IMR-90 (cell line): ENCODE results near the gene KRT77.

Experiments used
- CEBPB ChIP-seq: IDR thresholded peaks from 2 replicates; pipeline ENCODE4 v1.6.1; 2012; ENCODE audit warnings: low read depth, low read length, improper control_type of control experiment
- CHD1 ChIP-seq: IDR thresholded peaks from 2 replicates; pipeline ENCODE4 v1.6.1; 2012; ENCODE audit warnings: low read depth, low read length, improper control_type of control experiment
- ELK1 ChIP-seq: fragments of 150-350 bp; IDR thresholded peaks from 2 replicates; pipeline ENCODE4 v1.6.1; 2016; ENCODE audit warnings: low read depth, mild to moderate bottlenecking, low read length, moderate library complexity, borderline replicate concordance
- FOS ChIP-seq: fragments of 150-350 bp; IDR thresholded peaks from 2 replicates; pipeline ENCODE4 v1.6.1; 2016; ENCODE audit warnings: low read depth, low read length
- MAZ ChIP-seq: IDR thresholded peaks from 2 replicates; pipeline ENCODE4 v1.6.1; 2012; ENCODE audit warnings: low read depth, mild to moderate bottlenecking, low read length, improper control_type of control experiment, moderate library complexity, borderline replicate concordance
- MXI1 ChIP-seq: IDR thresholded peaks from 2 replicates; pipeline ENCODE4 v1.6.1; 2012; ENCODE audit warnings: low read depth, mild to moderate bottlenecking, low read length, moderate library complexity, borderline replicate concordance
- NFE2L2 ChIP-seq: fragments of 150-350 bp; IDR thresholded peaks from 2 replicates; pipeline ENCODE4 v1.6.1; 2016; ENCODE audit warnings: low read depth, mild to moderate bottlenecking, low read length
- POLR2A ChIP-seq: IDR thresholded peaks from 2 replicates; pipeline ENCODE4 v1.6.1; 2012; ENCODE audit warnings: mild to moderate bottlenecking, low read depth, low read length
- RAD21 ChIP-seq: IDR thresholded peaks from 2 replicates; pipeline ENCODE4 v1.6.1; 2012; ENCODE audit warnings: low read length, improper control_type of control experiment
- RCOR1 ChIP-seq: IDR thresholded peaks from 2 replicates; pipeline ENCODE4 v1.6.1; 2012; ENCODE audit warnings: mild to moderate bottlenecking, low read length, improper control_type of control experiment; ENCODE audit not compliant: insufficient replicate concordance
- RFX5 ChIP-seq: IDR thresholded peaks from 2 replicates; pipeline ENCODE4 v1.8.0; 2012; ENCODE audit warnings: low read depth, mild to moderate bottlenecking, low read length, moderate library complexity
- SMC3 ChIP-seq: fragments of 150-350 bp; IDR thresholded peaks from 2 replicates; pipeline ENCODE4 v1.6.1; 2016; ENCODE audit warnings: low read depth, mild to moderate bottlenecking, antibody characterized with exemption, low read length, moderate library complexity
- TF ChIP-seq, protein P1 (sequence below): fragments of 150-350 bp; IDR thresholded peaks from 2 replicates; pipeline ENCODE4 v1.6.1; 2017; ENCODE audit warnings: mild to moderate bottlenecking, antibody characterized with exemption, low read length, low read depth
- TF ChIP-seq, protein P2 (sequence below): conservative IDR thresholded peaks from 2 replicates; pipeline ENCODE4 v1.5.1; 2012; ENCODE audit warnings: mild to moderate bottlenecking, low read depth, low read length, improper control_type of control experiment

- TF ChIP-seq POLR2A (no peak), CEBPB (no peak), MXI1 (no peak), RAD21 (no peak), ELK1 (no peak), RCOR1 (no peak), RFX5 (no peak), MAZ (no peak), SMC3 (no peak), CHD1 (no peak), FOS (no peak), NFE2L2 (no peak)
- TF ChIP-seq, protein P1, sequence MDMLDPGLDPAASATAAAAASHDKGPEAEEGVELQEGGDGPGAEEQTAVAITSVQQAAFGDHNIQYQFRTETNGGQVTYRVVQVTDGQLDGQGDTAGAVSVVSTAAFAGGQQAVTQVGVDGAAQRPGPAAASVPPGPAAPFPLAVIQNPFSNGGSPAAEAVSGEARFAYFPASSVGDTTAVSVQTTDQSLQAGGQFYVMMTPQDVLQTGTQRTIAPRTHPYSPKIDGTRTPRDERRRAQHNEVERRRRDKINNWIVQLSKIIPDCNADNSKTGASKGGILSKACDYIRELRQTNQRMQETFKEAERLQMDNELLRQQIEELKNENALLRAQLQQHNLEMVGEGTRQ: no peak
- TF ChIP-seq, protein P2, sequence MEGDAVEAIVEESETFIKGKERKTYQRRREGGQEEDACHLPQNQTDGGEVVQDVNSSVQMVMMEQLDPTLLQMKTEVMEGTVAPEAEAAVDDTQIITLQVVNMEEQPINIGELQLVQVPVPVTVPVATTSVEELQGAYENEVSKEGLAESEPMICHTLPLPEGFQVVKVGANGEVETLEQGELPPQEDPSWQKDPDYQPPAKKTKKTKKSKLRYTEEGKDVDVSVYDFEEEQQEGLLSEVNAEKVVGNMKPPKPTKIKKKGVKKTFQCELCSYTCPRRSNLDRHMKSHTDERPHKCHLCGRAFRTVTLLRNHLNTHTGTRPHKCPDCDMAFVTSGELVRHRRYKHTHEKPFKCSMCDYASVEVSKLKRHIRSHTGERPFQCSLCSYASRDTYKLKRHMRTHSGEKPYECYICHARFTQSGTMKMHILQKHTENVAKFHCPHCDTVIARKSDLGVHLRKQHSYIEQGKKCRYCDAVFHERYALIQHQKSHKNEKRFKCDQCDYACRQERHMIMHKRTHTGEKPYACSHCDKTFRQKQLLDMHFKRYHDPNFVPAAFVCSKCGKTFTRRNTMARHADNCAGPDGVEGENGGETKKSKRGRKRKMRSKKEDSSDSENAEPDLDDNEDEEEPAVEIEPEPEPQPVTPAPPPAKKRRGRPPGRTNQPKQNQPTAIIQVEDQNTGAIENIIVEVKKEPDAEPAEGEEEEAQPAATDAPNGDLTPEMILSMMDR: no peak
Measured at GRCh38 chr12:52735816-52736632, 32.7 kb upstream of the KRT77 start.
